ENCODE data around the gene PLXND1. TPM values are rescaled to one million over a fixed set of nuclear protein-coding genes. Genes with fewer than 3 reads are reported as not detected.

PLXND1 gene
- total RNA-seq, 1 donor from 2014 or later: 233 TPM

DNA sequence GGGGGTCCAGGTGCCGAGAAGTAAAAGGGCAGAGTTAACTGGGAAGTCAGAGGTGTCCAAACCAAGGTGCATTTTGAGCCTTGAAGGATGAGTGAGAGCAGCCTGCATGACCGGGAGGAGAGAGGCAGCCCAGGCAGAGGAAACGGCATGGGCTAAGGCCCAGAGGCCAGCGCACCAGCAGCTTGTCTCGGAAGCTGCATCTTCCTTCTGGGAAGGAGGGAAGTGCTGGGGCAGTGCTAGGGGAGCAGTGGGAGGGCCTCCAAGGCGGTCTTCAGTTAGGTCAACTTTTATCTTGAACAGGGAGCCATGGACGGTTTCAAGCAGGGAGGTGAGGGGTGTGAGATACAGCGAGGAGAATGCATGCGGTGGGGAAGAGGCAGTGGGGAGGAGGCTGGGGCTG lies 62.5 kb downstream of the PLXND1 start:
- no peaks in the 10 kb centered on the region for H3K4me1 ChIP-seq
- H3K36me3 ChIP-seq: no peaks in the 10 kb centered on the region
- no peak overlapping the region for H3K4me3 ChIP-seq
- no peaks in the 10 kb centered on the region for H3K9me3 ChIP-seq
- no peak overlapping the region for H3K27ac ChIP-seq
- H3K27me3 ChIP-seq (ENCODE audit: low read depth): no peaks in the 10 kb centered on the region
- intact Hi-C loops (cut with DNase I): no loop called here
- DNase-seq: no peak
- TF ChIP-seq, protein P1, sequence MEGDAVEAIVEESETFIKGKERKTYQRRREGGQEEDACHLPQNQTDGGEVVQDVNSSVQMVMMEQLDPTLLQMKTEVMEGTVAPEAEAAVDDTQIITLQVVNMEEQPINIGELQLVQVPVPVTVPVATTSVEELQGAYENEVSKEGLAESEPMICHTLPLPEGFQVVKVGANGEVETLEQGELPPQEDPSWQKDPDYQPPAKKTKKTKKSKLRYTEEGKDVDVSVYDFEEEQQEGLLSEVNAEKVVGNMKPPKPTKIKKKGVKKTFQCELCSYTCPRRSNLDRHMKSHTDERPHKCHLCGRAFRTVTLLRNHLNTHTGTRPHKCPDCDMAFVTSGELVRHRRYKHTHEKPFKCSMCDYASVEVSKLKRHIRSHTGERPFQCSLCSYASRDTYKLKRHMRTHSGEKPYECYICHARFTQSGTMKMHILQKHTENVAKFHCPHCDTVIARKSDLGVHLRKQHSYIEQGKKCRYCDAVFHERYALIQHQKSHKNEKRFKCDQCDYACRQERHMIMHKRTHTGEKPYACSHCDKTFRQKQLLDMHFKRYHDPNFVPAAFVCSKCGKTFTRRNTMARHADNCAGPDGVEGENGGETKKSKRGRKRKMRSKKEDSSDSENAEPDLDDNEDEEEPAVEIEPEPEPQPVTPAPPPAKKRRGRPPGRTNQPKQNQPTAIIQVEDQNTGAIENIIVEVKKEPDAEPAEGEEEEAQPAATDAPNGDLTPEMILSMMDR (IDR thresholded peaks at IDR 0.05): no peak
- ATAC-seq: no peak

DNA sequence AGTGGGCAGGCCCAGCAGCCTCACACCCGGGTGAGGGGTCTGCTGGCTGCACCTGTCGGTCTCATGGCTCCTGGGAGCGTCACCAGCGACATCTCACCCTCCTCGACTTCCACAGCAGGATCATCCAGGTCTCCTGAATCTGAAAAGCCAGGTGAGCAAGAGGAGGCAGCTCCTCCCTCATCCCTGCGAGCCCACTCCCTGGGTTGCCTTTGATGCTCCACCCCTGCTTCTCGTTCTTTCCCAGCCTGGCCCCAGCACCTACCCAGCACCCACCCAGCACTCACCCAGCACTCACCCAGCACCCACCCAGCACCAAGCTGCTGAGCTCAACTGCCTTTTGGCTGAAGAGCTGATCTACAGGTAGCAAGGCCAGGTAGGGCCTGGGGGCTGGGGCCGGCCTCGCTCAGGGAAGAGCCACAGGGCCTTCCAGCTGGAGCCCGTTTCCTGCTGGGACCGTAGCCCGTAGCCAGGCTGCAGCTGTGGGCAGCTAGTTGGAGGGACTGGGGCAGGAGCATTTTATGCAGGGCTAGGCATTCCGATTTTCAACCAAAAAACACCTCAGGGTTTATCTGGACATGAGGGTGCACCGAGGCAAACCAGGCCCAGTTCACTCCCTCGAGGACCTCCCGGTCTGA lies 63.2 kb downstream of the PLXND1 start, which contains the start of gene H1-8:
H1-8 (plus strand) TSS at position 20 of the 635 bp plus-strand sequence; CDS start at position 64, 44 bp downstream.
- no peak within 1 kb of the TSS for H3K27ac ChIP-seq
- no peak within 1 kb of the TSS for H3K4me3 ChIP-seq
- no peaks in the 10 kb centered on the region for H3K4me1 ChIP-seq
- TF ChIP-seq, protein P1 (IDR thresholded peaks at IDR 0.05): no peak
- no peaks in the 10 kb centered on the region for H3K9me3 ChIP-seq
- H3K27me3 ChIP-seq (ENCODE audit: low read depth): no peaks in the 10 kb centered on the region
- no peak for ATAC-seq
- no peaks in the 10 kb centered on the region for H3K36me3 ChIP-seq
- no peak for DNase-seq
- intact Hi-C loops (cut with DNase I): no loop called here

DNA sequence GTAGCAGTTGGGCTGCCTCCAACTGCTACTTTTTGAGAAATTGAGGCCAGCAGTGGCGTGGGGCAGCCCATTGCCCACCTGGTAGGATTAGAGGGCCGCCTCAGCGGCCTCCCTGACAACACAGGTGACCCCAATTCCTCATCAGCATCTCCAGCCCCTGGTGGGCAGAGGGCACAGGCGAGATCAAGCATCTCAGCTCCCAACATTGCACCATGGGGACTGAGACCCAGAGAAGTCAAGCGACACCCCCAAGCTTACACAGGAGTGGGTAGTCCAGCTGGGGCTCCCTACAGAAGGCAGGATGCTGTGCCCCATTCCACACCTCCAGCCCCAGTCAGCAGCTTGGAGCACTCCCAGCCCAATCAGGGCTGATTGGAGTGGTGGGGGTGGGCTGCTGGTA lies 63.7 kb downstream of the PLXND1 start:
- TF ChIP-seq, protein P1 (IDR thresholded peaks at IDR 0.05): no peak
- Histone ChIP-seq H3K27me3 (ENCODE audit: low read depth) (no peaks in the 10 kb centered on the region), H3K27ac (no peak overlapping the region), H3K9me3 (no peaks in the 10 kb centered on the region), H3K4me3 (no peak overlapping the region), H3K36me3 (no peaks in the 10 kb centered on the region), H3K4me1 (no peaks in the 10 kb centered on the region)
- ATAC-seq (no peak), DNase-seq (no peak)
- intact Hi-C loops (cut with DNase I): no loop called here

DNA sequence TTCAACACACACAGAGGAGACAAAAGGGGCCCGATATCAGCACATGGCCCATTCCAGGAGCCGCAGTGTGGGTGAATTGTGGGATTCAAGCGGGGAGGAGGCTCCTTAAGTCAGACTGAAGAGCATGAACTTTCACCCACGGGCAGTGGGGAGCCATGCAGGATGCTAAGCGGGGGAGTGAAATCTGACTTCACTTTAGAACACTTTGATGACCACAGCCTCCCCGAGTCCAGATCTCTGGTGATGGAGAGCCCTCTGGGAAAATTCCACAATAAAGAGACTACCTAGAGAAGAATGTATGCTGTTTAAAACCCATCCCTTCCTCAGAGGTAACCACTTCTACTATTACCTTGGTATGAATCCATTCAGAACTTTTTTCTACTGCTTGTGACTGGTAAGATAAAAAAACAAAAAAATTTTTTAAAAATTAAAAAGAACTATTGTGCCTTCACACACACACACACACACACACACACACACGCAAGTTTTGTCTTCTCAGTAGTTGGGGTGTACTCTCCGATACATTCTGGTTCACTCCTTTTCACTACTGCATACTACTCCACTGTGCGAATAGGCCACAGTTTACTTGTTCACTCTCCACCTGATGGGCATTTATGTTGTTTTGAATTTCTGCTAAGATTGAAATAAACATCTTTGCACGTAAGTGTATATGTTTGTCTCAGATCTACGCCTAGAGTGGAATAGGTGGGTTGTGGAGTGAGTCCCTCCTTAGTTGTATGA lies 65.5 kb downstream of the PLXND1 start:
- Histone ChIP-seq H3K36me3 (no peaks in the 10 kb centered on the region), H3K27ac (no peak overlapping the region), H3K4me1 (no peaks in the 10 kb centered on the region), H3K9me3 (no peaks in the 10 kb centered on the region), H3K27me3 (ENCODE audit: low read depth) (no peaks in the 10 kb centered on the region), H3K4me3 (no peak overlapping the region)
- DNase-seq: no peak
- TF ChIP-seq, protein P1 (IDR thresholded peaks at IDR 0.05): no peak
- intact Hi-C loops (cut with DNase I): no loop called here
- ATAC-seq: no peak

DNA sequence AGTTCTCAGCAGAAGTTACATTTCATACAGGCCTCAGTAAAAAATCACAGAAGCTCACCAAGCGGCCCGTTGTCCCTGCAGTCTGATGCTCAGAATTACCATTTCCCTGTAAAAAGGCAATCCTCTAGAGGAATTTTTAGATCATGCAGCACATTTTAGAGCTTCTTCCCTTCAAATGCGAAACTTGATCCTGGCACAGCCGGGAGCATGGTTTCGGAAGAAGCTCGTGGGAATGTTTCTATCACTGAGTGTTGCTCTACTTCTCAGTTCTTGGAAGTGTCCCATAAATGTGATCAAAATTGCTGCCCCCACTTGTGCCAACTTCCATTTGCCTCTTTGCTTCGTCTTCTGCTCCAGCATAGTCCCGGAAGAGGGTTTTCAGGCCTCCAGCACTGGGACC lies 67.3 kb downstream of the PLXND1 start:
- no peak overlapping the region for H3K4me3 ChIP-seq
- no peaks in the 10 kb centered on the region for H3K27me3 ChIP-seq (ENCODE audit: low read depth)
- TF ChIP-seq, protein P1 (IDR thresholded peaks at IDR 0.05): no peak
- intact Hi-C loops (cut with DNase I): no loop called here
- no peak overlapping the region for H3K27ac ChIP-seq
- no peak for ATAC-seq
- no peaks in the 10 kb centered on the region for H3K4me1 ChIP-seq
- no peaks in the 10 kb centered on the region for H3K9me3 ChIP-seq
- no peaks in the 10 kb centered on the region for H3K36me3 ChIP-seq
- no peak for DNase-seq

Data from lower lobe of right lung (tissue), 2 donors.